MG63 (cell line): Measurements from ENCODE around the gene MUSK. TPM values are rescaled to one million over a fixed set of nuclear protein-coding genes. Genes with fewer than 3 reads are reported as not detected.
"Not testable (repeated sequence)": the region's sequence is repeated elsewhere in the genome, so short reads cannot be mapped to it uniquely, and the experiment has no call there.

Experiments
- DNase-seq: peaks from one replicate; pipeline ENCODE4 v3.0.0-alpha.2; 2020
- H3K27me3 ChIP-seq: fragments of 250-450 bp; sonication (Bioruptor Pico); 2 replicates; pipeline ENCODE4 v1.5.1; 2020; ENCODE audit warnings: mild to moderate bottlenecking, moderate library complexity
- H3K36me3 ChIP-seq: fragments of 250-450 bp; sonication (Bioruptor Pico); 2 replicates; pipeline ENCODE4 v1.5.1; 2020; ENCODE audit warnings: mild to moderate bottlenecking, moderate library complexity
- H3K4me3 ChIP-seq: fragments of 250-450 bp; sonication (Bioruptor Pico); 2 replicates; pipeline ENCODE4 v1.5.1; 2020; ENCODE audit warnings: mild to moderate bottlenecking, moderate library complexity
- H3K9me3 ChIP-seq: fragments of 250-450 bp; sonication (Bioruptor Pico); 2 replicates; pipeline ENCODE4 v1.5.1; 2020; ENCODE audit warnings: mild to moderate bottlenecking, moderate library complexity
- total RNA-seq: library from RNA; depleted of rRNA; stranded (reverse); fragments of >200 nt; shearing (Covaris generic); gene quantifications from 2 replicates; pipeline ENCODE4 v1.2.3, GENCODE V29; 2014; ENCODE audit warnings: low replicate concordance

The MUSK gene
- total RNA-seq, 1 experiment from 2014 or later: 1.9 TPM

DNA sequence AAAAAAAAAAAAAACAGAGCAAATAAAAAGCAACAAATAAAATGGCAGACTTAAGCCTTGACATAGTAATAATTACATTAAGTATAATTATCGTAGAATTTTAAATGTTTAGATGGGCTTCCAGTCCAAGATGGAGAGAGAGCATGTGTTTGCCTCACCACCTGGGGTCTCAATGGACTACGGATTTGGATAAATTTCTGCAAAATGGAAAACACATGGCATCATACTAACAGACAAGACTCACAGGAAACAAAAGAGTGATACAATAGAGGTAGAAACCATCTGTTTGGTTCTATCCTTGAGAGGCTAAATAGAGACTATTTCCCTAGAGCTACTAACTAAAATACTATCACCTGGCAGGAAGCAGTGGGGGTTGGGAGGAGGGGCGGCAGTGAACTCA is 144.3 kb downstream of the MUSK start:
- H3K36me3 ChIP-seq: peaks cover 3% of the 10 kb centered on the region
- H3K4me3 ChIP-seq: no peak overlapping the region
- H3K27me3 ChIP-seq: no peaks in the 10 kb centered on the region
- no peak for DNase-seq
- H3K9me3 ChIP-seq: no peaks in the 10 kb centered on the region; the same call in 1 of the 2 replicates

DNA sequence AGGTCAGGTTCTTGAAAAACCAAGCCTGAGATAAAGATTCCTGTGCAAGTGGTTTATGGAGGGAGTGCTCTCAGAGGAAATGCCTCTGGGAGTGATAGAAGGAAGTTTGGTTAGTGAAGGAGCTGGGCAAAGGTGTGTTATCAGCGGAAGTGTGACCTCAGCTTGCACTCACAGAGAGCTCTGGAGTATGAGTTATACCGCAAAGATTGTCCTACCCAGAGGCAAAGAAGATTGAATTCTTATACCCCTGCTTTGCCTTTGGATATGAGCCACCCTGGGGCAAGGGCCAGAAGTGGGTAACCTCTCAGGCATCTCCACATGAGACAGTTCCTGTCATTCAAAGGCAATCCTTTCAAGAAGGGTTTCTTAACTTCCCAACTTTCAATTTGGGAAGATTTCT is 145.6 kb downstream of the MUSK start:
- H3K9me3 ChIP-seq: no peaks in the 10 kb centered on the region; the same call in 1 of the 2 replicates
- H3K27me3 ChIP-seq: no peaks in the 10 kb centered on the region
- no peak overlapping the region for H3K4me3 ChIP-seq
- peaks cover 3% of the 10 kb centered on the region for H3K36me3 ChIP-seq
- peak; percentile 96 for DNase-seq

DNA sequence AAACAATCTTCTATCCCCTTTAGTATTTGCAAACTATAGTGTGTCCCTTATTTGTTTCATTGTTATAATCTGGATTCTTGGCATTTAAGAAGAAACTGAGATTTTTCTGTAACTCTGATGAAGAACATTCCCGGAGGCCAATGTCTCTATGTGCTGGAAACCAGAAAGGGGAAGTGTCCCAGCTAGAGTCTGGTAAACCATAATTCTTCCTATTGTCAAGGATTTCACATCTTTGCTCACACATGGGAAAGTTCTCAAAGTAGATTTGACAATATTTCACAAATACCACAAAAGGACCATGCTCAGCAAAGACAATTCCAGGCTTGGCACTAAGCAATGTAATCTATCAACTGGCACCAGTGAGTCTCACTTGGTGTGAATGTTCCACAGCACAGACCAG is 146.8 kb downstream of the MUSK start:
- H3K27me3 ChIP-seq: no peaks in the 10 kb centered on the region
- H3K9me3 ChIP-seq: no peaks in the 10 kb centered on the region; the same call in 1 of the 2 replicates
- DNase-seq: no peak
- H3K36me3 ChIP-seq: peaks cover 3% of the 10 kb centered on the region
- no peak overlapping the region for H3K4me3 ChIP-seq

DNA sequence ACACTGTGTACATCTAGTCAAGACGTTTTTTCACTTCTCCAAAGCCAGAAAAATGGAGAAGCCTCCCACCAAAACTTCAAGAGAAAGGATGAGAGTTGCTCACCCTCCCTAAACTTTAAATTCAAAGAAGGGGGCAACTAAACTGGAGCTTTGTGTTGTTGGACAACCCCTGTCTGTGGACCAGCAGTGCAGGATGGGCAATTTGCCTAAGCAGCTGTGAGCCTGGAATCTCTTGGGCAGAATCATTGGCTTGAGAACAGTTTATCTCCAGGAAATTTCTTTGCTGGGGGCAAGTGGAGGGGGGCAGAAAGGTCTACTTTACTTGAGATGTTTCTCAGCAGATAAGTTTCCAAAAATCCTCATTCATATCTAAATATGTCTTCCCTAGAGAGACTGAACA is 151.8 kb downstream of the MUSK start:
- H3K9me3 ChIP-seq: peaks cover 5% of the 10 kb centered on the region
- no peaks in the 10 kb centered on the region; the same call in 1 of the 2 replicates for H3K36me3 ChIP-seq
- H3K27me3 ChIP-seq: no peaks in the 10 kb centered on the region
- no peak overlapping the region for H3K4me3 ChIP-seq
- DNase-seq: no peak

DNA sequence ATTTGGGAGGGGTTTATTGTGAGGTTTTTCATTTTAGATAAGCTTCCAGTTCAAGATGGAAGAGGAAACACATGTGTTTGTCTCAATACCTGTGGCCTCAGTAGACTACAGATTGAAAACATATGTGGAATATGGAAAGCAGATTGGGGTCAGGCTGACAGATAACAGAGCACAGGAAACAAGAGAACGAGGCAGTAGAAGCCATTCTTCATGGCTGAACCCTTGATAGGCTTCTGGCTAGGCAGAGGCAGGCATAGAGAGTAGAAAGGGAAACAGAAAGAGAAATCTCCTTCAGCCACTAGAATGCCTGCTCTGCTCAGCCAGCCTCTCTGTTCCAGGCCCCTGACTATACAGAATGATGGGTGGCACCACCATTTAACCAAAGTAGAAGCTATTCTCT is 152.5 kb downstream of the MUSK start:
- Histone ChIP-seq H3K9me3 (peaks cover 8% of the 10 kb centered on the region), H3K4me3 (no peak overlapping the region), H3K36me3 (no peaks in the 10 kb centered on the region; the same call in 1 of the 2 replicates), H3K27me3 (no peaks in the 10 kb centered on the region)
- DNase-seq: no peak

DNA sequence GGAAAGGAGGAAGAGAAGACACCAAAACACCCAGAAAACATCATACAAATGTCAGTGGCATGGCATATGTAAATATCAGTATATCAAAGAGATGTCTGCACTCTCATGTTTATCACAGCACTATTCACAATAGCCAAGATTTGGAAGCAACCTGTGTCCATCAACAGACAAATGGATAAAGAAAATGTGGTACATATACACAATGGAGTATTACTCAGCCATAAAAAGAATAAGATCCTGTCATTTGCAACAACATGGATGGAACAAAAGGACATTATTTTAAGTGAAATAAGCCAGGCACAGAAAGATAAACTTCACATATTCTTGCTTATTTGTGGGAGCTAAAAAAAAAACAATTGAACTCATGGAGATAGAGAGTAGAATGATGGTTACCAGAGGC is 156.5 kb downstream of the MUSK start:
- H3K36me3 ChIP-seq, H3K27me3 ChIP-seq, DNase-seq, H3K9me3 ChIP-seq, H3K4me3 ChIP-seq: not testable (repeated sequence)

DNA sequence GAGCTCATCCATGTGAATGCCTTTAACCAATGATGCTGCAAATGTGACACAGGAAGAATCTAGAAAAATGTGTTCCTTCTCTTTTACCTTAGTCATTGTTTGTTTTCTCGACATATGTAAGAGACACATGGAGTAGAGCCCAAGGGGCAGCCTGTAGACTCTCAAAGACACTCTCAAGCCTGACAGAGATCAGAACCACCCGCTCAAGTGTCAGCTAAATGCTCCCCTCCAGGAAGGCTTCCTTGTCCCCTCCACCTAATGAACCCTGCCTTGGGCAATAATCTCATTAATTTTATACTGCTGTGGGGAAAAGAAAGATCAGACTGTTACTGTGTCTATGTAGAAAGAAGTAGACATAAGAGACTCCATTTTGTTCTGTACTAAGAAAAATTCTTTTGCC is 157.4 kb downstream of the MUSK start:
- Histone ChIP-seq H3K27me3 (no peaks in the 10 kb centered on the region), H3K36me3 (no peaks in the 10 kb centered on the region; the same call in 1 of the 2 replicates), H3K9me3 (peaks cover 8% of the 10 kb centered on the region; the same call in 1 of the 2 replicates), H3K4me3 (no peak overlapping the region)
- DNase-seq: no peak

DNA sequence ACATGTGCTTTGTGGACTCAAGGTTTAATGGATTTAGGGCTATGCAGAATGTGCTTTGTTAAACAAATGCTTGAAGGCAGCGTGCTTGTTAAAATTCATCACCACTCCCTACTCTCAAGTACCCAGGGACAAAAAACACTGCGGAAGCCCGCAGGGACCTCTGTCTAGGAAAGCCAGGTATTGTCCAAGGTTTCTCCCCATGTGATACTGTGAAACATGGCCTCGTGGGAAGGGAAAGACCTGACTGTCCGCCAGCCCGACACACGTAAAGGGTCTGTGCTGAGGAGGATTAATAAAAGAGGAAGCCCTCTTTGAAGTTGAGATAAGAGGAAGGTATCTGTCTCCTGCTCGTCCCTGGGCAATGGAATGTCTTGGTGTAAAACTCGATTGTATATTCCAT is 157.8 kb downstream of the MUSK start:
- H3K36me3 ChIP-seq, H3K9me3 ChIP-seq, DNase-seq, H3K4me3 ChIP-seq, H3K27me3 ChIP-seq: not testable (repeated sequence)

DNA sequence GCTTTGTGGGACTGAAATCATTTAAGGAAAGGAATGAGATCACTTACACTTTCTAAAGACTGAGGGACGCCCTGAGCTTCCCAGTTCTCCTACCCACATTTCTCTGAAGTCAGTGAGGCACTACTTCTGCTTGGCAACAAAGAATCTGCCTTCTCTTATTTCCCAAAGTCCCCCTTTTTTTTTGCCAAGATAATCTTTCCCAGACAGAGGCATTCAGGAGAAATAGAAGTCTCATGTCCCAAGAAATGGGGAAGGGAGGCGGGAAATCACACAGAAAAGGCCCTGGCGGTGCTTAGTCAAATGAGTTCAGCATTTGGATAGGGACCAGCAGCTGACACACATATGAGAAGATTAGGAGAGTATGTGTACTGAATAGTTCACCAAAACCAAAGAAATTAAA is 159.7 kb downstream of the MUSK start:
- Histone ChIP-seq H3K9me3 (peaks cover 8% of the 10 kb centered on the region; the same call in 1 of the 2 replicates), H3K27me3 (no peaks in the 10 kb centered on the region), H3K4me3 (no peak overlapping the region), H3K36me3 (no peaks in the 10 kb centered on the region; the same call in 1 of the 2 replicates)
- peak; percentile 89 for DNase-seq

DNA sequence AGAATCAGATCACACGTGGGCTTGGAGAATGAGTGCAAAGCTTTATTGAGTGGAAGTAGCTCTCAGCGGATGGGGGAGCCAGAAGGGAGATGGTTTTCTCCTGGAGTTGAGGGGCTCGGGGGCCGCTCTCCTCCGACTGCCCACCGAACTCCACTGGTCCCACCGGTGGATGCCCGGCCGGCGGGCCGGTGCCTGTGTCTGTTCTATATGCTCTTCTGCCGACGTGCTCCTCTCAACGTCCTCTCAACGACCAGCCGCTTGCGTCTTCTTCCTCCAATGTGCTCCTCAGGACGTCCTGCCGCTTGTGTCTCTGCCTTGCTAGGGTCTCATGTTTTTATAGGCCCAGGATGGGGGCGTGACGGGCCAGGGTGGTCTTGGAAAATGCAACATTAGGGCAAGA is 161.9 kb downstream of the MUSK start:
- DNase-seq: no peak
- H3K27me3 ChIP-seq: no peaks in the 10 kb centered on the region

DNA sequence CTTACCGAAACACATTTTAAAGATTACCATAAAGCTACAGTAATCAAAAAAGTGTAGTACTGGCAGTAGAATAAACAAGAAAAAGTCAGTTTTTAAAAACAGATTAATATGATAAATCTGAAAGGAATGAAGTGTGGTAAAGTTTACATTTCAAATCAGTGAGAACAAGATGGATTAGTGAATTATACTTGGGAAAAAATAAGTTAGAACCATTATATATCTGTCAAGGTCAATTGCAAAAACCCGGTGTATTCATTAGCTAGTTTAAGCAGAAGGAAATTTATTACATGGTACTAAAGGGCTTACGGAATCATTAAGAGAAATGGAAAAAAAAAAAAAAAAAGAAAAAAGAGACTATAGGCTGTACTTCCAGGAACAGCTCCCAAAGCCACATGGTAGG is 164.3 kb downstream of the MUSK start:
- H3K36me3 ChIP-seq: 0 out of 2 replicates have a peak, but pooled peaks cover under 1% of the 10 kb centered on the region
- no peak for DNase-seq
- H3K9me3 ChIP-seq: no peaks in the 10 kb centered on the region
- H3K4me3 ChIP-seq: no peak overlapping the region
- H3K27me3 ChIP-seq: no peaks in the 10 kb centered on the region

More for the DNA sequence above, 161.9 kb downstream of the MUSK start:
- Histone ChIP-seq H3K9me3 (peaks cover 2% of the 10 kb centered on the region; the same call in 1 of the 2 replicates), H3K36me3 (no peaks in the 10 kb centered on the region; the same call in 1 of the 2 replicates), H3K4me3 (no peak overlapping the region)

DNA sequence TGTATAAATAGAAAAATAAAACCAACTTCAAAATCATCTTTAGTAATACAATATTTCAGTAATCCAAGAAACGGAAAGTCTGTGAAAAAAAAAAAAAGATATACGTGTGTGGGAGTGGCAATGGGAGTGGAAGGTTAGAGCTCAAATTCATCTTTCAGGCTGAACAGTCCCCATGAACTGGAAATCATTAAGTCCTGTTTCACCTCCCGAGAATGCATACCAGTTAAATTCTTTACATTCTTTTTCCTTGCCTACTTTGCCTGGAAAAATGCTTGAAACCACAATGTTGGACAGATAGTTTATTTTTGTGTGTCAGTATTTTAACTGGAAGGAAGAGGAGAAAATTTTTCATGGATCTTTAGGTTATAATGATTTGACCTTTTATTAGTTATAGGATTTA is 166.8 kb downstream of the MUSK start:
- Histone ChIP-seq H3K27me3 (no peaks in the 10 kb centered on the region), H3K4me3 (no peak overlapping the region), H3K9me3 (no peaks in the 10 kb centered on the region; the same call in 1 of the 2 replicates), H3K36me3 (peaks cover 6% of the 10 kb centered on the region; the same call in 1 of the 2 replicates)
- no peak for DNase-seq

DNA sequence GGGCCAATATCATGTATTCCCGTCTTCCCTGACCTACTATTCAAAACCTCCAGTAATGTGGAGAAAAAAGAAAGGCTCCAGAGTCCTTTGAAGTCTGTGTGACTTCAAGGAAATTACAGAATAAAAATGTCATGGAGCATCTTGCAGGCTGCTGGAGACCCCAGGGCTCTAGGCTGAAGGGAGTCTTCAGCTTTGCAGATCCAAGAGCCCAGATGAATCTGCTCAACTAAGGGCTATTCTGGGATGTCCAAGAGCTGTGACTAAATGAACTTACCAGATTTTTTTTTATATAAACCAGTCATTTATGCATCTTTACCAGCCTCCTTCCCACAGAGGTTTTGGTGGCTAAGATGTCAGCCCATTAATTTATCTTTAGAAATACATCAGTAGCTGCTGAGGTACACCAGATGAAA is 167.3 kb downstream of the MUSK start:
- Histone ChIP-seq H3K4me3 (no peak overlapping the region), H3K27me3 (no peaks in the 10 kb centered on the region), H3K36me3 (peaks cover 6% of the 10 kb centered on the region; the same call in 1 of the 2 replicates), H3K9me3 (no peaks in the 10 kb centered on the region; the same call in 1 of the 2 replicates)
- DNase-seq: no peak

DNA sequence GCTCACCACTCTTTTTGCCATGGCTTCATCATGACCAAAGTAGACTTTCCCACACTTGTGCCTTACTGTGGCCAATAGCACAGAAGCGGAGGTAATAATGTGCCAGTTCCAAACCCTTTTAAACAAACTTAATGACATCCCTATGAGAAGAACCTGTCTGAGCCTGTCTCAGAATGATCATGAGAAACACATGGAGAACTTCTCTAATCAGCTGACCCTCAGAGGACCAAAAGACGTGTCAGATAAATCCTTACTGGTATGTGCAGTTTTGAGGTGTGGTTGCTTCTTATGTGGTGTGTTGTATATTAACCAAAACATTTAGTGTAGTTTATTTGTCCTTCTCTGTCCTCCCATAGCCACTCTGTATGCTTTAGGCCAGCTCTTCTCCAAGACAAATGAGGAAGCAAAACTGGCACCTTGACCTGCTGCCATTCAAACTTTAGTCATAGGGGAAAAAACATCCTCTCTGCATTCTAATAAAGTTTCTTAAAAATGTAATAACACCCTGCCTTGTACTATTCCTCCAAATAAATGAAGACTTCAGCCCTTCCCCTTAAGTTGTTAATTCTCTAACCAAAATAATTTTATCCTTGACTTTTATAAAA is 168.9 kb downstream of the MUSK start:
- DNase-seq: no peak
- Histone ChIP-seq H3K36me3 (peaks cover 6% of the 10 kb centered on the region; the same call in 1 of the 2 replicates), H3K4me3 (no peak overlapping the region)

DNA sequence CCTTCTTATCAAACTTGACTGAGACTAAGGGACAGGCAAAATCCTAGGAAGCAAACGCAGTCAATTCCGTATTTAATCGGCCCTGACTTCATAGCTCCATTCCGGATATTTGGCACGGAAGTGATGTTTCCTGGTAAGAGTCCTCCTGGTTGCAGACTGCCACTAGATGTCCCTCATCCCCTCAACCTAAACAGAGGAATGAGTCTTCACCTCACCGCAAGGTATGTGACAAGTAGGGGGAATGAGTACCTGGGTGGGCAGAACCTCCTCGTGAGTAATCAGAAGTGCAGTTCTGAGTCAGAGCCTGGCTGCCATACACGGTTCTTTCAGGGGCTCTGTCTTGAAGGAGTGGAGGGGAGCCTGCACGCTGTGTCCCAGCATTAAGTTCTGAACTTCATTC is 173.6 kb downstream of the MUSK start:
- H3K36me3 ChIP-seq: peaks cover 6% of the 10 kb centered on the region; the same call in 1 of the 2 replicates
- H3K9me3 ChIP-seq: no peaks in the 10 kb centered on the region; the same call in 1 of the 2 replicates
- no peak overlapping the region for H3K4me3 ChIP-seq
- DNase-seq: no peak
- no peaks in the 10 kb centered on the region for H3K27me3 ChIP-seq

More for the DNA sequence above, 168.9 kb downstream of the MUSK start:
- H3K27me3 ChIP-seq: no peaks in the 10 kb centered on the region
- no peaks in the 10 kb centered on the region; the same call in 1 of the 2 replicates for H3K9me3 ChIP-seq

DNA sequence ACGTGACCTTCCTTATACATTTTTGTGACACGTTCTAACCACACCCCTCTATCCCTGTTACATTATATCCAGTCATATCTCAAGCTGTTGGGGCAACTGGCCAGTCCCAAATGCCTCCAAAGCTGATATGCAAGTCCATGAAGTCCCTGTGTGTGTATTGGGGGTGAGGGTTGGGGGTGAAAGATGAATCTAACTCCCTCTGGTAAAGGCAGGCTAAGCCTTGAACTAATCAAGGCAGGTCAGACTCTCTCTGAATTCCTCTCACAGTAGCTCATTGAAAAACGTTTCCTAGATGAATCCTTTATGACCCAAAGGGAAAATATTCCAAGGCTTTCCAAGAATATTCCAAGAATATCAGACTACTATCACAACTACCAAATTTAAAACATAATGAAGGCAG is 174.4 kb downstream of the MUSK start:
- peak; percentile 60 for DNase-seq
- H3K27me3 ChIP-seq: no peaks in the 10 kb centered on the region
- no peak overlapping the region for H3K4me3 ChIP-seq
- no peaks in the 10 kb centered on the region; the same call in 1 of the 2 replicates for H3K9me3 ChIP-seq
- peaks cover 5% of the 10 kb centered on the region; the same call in 1 of the 2 replicates for H3K36me3 ChIP-seq

DNA sequence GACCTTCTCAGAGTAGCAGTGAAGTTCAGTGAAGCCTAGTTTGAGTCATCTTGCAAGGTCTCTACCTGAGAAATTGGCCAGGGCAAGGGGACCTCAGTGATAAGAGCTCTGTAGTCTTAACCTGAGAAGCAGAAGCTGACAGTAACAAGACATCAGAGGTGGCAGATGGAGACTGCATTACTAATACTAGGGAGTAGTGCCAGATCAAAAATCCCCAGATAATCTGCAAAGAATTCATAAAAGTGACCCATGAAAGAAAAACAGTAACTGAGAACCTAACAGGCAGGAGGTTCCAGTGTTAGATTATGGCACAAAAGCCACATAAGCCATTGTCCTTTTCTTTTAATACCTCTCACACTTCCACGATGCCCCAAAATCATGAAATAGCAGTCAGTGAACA is 175.5 kb downstream of the MUSK start:
- H3K4me3 ChIP-seq: no peak overlapping the region
- no peaks in the 10 kb centered on the region for H3K27me3 ChIP-seq
- no peak for DNase-seq
- H3K36me3 ChIP-seq: no peaks in the 10 kb centered on the region; the same call in 1 of the 2 replicates
- no peaks in the 10 kb centered on the region for H3K9me3 ChIP-seq

DNA sequence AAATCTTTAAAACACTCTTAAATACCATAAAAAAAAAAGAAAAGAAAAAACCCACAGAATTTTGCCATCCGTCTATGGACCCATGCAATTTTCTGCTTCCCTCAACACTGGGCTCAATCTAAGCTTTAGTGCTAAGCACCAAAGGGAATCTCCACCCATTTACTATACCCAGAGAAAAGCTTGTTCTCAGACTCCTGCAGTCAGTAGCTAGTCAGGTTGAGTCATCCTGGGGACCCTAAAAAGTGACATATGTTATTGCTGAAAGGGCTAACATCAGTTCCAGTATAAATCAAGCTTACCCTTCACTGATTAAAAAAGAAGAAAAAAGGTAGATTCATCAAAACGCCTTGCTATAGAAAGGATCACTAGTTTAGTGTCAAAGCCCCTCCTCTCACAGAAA is 177.6 kb downstream of the MUSK start:
- H3K36me3 ChIP-seq: peaks cover 5% of the 10 kb centered on the region; the same call in 1 of the 2 replicates
- H3K4me3 ChIP-seq: no peak overlapping the region
- peaks cover 6% of the 10 kb centered on the region; the same call in 1 of the 2 replicates for H3K9me3 ChIP-seq
- H3K27me3 ChIP-seq: no peaks in the 10 kb centered on the region
- no peak for DNase-seq
